Panc1 (cell line): Measurements from ENCODE around the gene SIGLEC9. TPM values are rescaled to one million over a fixed set of nuclear protein-coding genes. Genes with fewer than 3 reads are reported as not detected.

Source experiments
- ATAC-seq: fragments of 200-7000 bp; cut with Tn5 transposase; 2 replicates; pipeline ENCODE4 v1.9.1; 2020; ENCODE audit warnings: mild to moderate bottlenecking, moderate library complexity
- BruUV-seq: library from RNA; stranded (reverse); fragments of 400-500 nt; replicated peaks from 2 replicates; lab custom pipeline; 2021; lab: Mats Ljungman, UMichigan
- CTCF ChIA-PET: fragments of 300-600 bp; sonication (Branson Sonifier 250); formaldehyde crosslinking; loops from one replicate; lab custom pipeline; 2022; ENCODE audit warnings: antibody characterized with exemption; lab: Charles Lee
- POLR2A ChIA-PET: fragments of 300-600 bp; sonication (Branson Sonifier 250); formaldehyde crosslinking; loops from one replicate; lab custom pipeline; 2022; ENCODE audit warnings: antibody characterized with exemption; lab: Charles Lee
- DNase-seq: peaks from one replicate; pipeline ENCODE4 v3.0.0-alpha.2; 2010; ENCODE audit warnings: low read depth, low spot score
- H3K27ac ChIP-seq: 2 replicates; pipeline ENCODE4 v1.5.1; 2011; ENCODE audit warnings: mild to moderate bottlenecking, low read length, inconsistent platforms
- H3K27me3 ChIP-seq: fragments of 200-500 bp; sonication (Bioruptor generic); 2 replicates; pipeline ENCODE4 v1.6.0; 2014; ENCODE audit warnings: low read length, inconsistent platforms; ENCODE audit not compliant: control insufficient read depth, insufficient read depth
- H3K36me3 ChIP-seq: fragments of 200-500 bp; sonication (Bioruptor generic); 2 replicates; pipeline ENCODE4 v1.5.1; 2014; ENCODE audit warnings: inconsistent platforms, mild to moderate bottlenecking, low read length, moderate library complexity; ENCODE audit not compliant: control insufficient read depth, insufficient read depth
- H3K4me1 ChIP-seq: 2 replicates; pipeline ENCODE4 v1.5.1; 2011; ENCODE audit warnings: inconsistent platforms, mild to moderate bottlenecking, low read length, moderate library complexity; ENCODE audit not compliant: control insufficient read depth, insufficient read depth
- H3K4me3 ChIP-seq, 2 experiments: 2 replicates each; pipeline ENCODE4 v1.5.1; 2011 to 2012; ENCODE audit warnings: low read depth in 2 of 2, low read length in 2 of 2, mild to moderate bottlenecking in 2 of 2, inconsistent platforms in 1 of 2, moderate library complexity in 1 of 2
- H3K9me3 ChIP-seq: fragments of 200-500 bp; sonication (Bioruptor generic); 2 replicates; pipeline ENCODE4 v1.5.1; 2014; ENCODE audit warnings: low read depth, mild to moderate bottlenecking, inconsistent platforms, low read length, moderate library complexity; ENCODE audit not compliant: control insufficient read depth, insufficient read depth
- CTCF ChIP-seq: fragments of 450-650 bp; IDR thresholded peaks from 2 replicates; pipeline ENCODE4 v1.5.1; 2017; ENCODE audit warnings: mild to moderate bottlenecking
- POLR2AphosphoS5 ChIP-seq: IDR thresholded peaks from 2 replicates; pipeline ENCODE4 v1.6.1; 2012; ENCODE audit warnings: mild to moderate bottlenecking, low read depth, low read length, moderate library complexity
- REST ChIP-seq, 2 experiments: IDR thresholded peaks; 2 replicates each; pipeline ENCODE4 v1.6.1; 2011 to 2012; ENCODE audit warnings: low read depth in 2 of 2, control low read depth in 1 of 2, low read length in 1 of 2, mild to moderate bottlenecking in 1 of 2, moderate library complexity in 1 of 2; ENCODE audit not compliant: insufficient read depth in 1 of 2
- SIN3A ChIP-seq: IDR thresholded peaks from 2 replicates; pipeline ENCODE4 v1.6.1; 2012; ENCODE audit warnings: low read depth, mild to moderate bottlenecking, low read length, moderate library complexity, borderline replicate concordance; ENCODE audit not compliant: insufficient read depth
- TCF7L2 ChIP-seq: IDR thresholded peaks from 2 replicates; pipeline ENCODE4 v1.6.1; 2011; ENCODE audit warnings: mild to moderate bottlenecking, low read depth, low read length, inconsistent platforms
- in situ Hi-C: cut with HindIII; loops from 2 replicates; pipeline ENCODE4 v1.10.0; 2016; ENCODE audit warnings: low sequenced_read_pairs, low pct_unique_long_range_greater_than_20kb
- intact Hi-C: fragments of 100-400 bp; cut with micrococcal nuclease; formaldehyde crosslinking; loops from one replicate; pipeline ENCODE4 v1.10.0; 2022; ENCODE audit not compliant: unreplicated experiment
- total RNA-seq: library from RNA; stranded (reverse); gene quantifications from one replicate; pipeline ENCODE4 v1.2.1, GENCODE V29; 2021; ENCODE audit not compliant: unreplicated experiment

SIGLEC9 gene
- total RNA-seq, 1 experiment from 2014 or later, result not detected

DNA sequence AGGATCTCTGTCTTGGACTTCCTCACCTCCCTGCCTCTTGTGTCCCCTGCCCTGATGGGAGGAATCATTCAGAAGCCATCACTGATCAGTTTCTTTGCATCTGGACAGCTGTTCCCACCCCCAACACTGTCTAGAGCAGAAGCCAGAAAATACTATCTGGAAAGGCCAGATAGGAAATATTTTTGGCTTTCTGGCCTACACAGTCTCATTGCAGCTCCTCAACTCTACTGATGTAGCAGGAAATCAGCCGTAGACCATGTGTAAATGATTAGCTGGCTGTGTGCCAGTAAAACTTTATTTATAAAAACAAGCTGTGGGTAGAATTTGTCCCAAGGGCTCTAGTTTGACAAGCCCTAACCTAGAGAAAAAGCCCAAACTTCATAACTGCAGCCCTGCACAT is 23.0 kb downstream of the SIGLEC9 start:
- no peak for ATAC-seq
- TF ChIP-seq CTCF (no peak), POLR2AphosphoS5 (no peak), TCF7L2 (no peak), SIN3A (no peak)
- H3K9me3 ChIP-seq, result no peaks in the 10 kb centered on the region
- intact Hi-C loops, result no loop called here
- no peaks in the 10 kb centered on the region for H3K36me3 ChIP-seq
- no TSS peak for BruUV-seq
- in situ Hi-C loops, result no loop called here
- no peaks in the 10 kb centered on the region for H3K4me1 ChIP-seq
- DNase-seq, result no peak
- no peak overlapping the region for H3K4me3 ChIP-seq
- no peaks in the 10 kb centered on the region; the same call in 1 of the 2 replicates for H3K27me3 ChIP-seq
- CTCF ChIA-PET, result no interaction called here
- H3K27ac ChIP-seq, result no peak overlapping the region
- POLR2A ChIA-PET, result no interaction called here

DNA sequence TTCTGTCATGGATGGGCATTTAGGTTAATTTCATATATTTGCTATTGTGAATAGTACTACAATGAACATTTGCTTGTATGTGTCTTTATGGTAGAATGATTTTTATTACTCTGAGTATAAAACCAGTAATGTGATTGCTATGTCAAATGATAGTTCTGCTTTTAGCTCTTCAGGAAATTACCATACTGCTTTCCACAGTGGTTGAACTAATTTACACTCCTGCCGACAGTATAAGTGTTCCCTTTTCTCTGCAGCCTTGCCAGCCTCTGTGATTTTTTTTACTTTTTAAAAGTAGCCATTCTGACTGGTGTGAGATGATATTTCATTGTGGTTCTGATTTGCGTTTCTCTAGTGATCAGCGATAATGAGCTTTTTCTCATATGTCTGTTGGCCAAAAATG is 23.9 kb downstream of the SIGLEC9 start:
- in situ Hi-C loops (no loop called here), intact Hi-C loops (no loop called here)
- DNase-seq (no peak), ATAC-seq (no peak)
- no peaks in the 10 kb centered on the region; the same call in 1 of the 2 replicates for H3K27me3 ChIP-seq
- CTCF ChIA-PET, result no interaction called here
- H3K4me3 ChIP-seq, result no peak overlapping the region
- H3K27ac ChIP-seq, result no peak overlapping the region
- POLR2A ChIA-PET, result interaction anchor here (0.6 kb wide), 1 partner anchor 13 kb away, joined by 3 read pairs; no protein-coding TSS in a partner anchor
- H3K4me1 ChIP-seq, result no peaks in the 10 kb centered on the region
- TF ChIP-seq SIN3A, result no peak
- TF ChIP-seq CTCF, result no peak
- TF ChIP-seq POLR2AphosphoS5, result no peak
- TF ChIP-seq TCF7L2, result no peak
- no peak for TF ChIP-seq REST (IDR thresholded peaks at IDR 0.05; ENCODE audit: insufficient read depth in 1 of 2, low read depth in 2 of 2, low read length in 1 of 2)
- no peaks in the 10 kb centered on the region for H3K9me3 ChIP-seq
- H3K36me3 ChIP-seq, result no peaks in the 10 kb centered on the region
- no TSS peak for BruUV-seq
